Measurements from ENCODE around the gene PCDH10.
A peak's percentile ranks its signal among the peaks of the same experiment; 100 is the strongest.

Gene PCDH10

DNA sequence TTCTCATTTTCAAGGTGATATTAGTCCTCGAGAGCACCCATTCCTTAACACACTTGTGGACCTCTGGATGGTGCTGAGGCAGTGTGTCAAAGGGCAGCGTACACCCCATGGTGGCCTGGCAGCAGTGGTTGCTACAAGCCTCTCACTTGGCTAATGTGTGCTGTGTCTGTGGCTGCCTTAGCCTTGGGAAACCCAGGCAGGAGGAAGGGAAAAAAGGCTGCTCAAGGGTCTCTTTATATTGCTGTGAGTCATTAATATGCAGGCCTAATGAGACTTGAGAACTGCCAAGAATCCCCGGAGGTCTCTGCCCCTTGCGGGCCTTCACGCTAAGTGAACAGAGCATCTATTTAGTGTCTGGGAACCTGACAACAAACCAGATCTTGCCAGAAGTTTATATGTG, 7.0 kb downstream of the PCDH10 start:
- no peak overlapping the region for H3K4me3 ChIP-seq (ENCODE audit: control insufficient read depth in 1 of 7, extremely low read depth in 1 of 7, insufficient read depth in 4 of 7, low read depth in 2 of 7, low read length in 6 of 7)
- 91% methylated on average over 4 of the region's 5 CpGs for WGBS (ENCODE audit: insufficient coverage)
- ChIA-PET POLR2A (no interaction called here), CTCF (no interaction called here)
- no peaks in the 10 kb centered on the region for H3K9me3 ChIP-seq (ENCODE audit: control extremely low read depth in 1 of 5, control insufficient read depth in 4 of 5, insufficient read depth in 2 of 5, low read depth in 1 of 5, low read length in 4 of 5)
- H3K36me3 ChIP-seq (ENCODE audit: control insufficient read depth in 4 of 4, insufficient read depth in 4 of 4, low read length in 3 of 4): no peaks in the 10 kb centered on the region
- peaks cover 5 to 41% (median 23%) of the 10 kb centered on the region in 5 experiments for H3K27me3 ChIP-seq (replicated peaks in 2 of 5; ENCODE audit: control insufficient read depth in 4 of 5, insufficient read depth in 5 of 5, low read length in 4 of 5)
- no peak for DNase-seq
- H3K4me1 ChIP-seq (ENCODE audit: control extremely low read depth in 1 of 4, control insufficient read depth in 4 of 4, insufficient read depth in 4 of 4, low read length in 3 of 4): peaks cover 3 to 37% (median 28%) of the 10 kb centered on the region in 4 experiments
- H3K27ac ChIP-seq (ENCODE audit: insufficient read depth in 1 of 2, low read depth in 1 of 2, low read length in 2 of 2, poor library complexity in 1 of 2, severe bottlenecking in 2 of 2): no peak overlapping the region

DNA sequence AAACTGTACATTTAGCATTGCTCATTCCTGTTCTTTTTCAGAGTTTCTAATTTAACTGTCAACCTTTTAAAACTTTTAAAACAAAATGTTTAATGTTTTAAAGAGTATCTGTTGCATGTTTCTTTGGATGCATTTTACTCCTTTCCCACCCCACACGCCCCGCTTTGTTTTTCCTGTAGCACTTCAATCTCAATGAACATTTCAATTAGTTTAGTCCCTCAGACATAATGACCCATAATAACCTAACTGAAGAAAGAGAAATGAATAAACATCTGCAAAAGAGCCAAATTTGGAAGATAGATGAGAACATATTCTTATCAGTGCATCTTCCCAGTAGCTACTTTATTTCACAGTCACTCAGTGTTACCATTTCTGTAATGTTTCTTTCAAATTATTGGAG, 7.5 kb downstream of the PCDH10 start:
- ChIA-PET CTCF (no interaction called here), POLR2A (no interaction called here)
- Histone ChIP-seq H3K4me3 (ENCODE audit: control insufficient read depth in 1 of 7, extremely low read depth in 1 of 7, insufficient read depth in 4 of 7, low read depth in 2 of 7, low read length in 6 of 7) (no peak overlapping the region), H3K4me1 (ENCODE audit: control extremely low read depth in 1 of 4, control insufficient read depth in 4 of 4, insufficient read depth in 4 of 4, low read length in 3 of 4) (peaks cover 3 to 32% (median 23%) of the 10 kb centered on the region in 4 experiments), H3K36me3 (ENCODE audit: control insufficient read depth in 4 of 4, insufficient read depth in 4 of 4, low read length in 3 of 4) (no peaks in the 10 kb centered on the region), H3K27me3 (replicated peaks in 2 of 5; ENCODE audit: control insufficient read depth in 4 of 5, insufficient read depth in 5 of 5, low read length in 4 of 5) (peaks cover 3 to 37% (median 18%) of the 10 kb centered on the region in 5 experiments), H3K9me3 (ENCODE audit: control extremely low read depth in 1 of 5, control insufficient read depth in 4 of 5, insufficient read depth in 2 of 5, low read depth in 1 of 5, low read length in 4 of 5) (no peaks in the 10 kb centered on the region), H3K27ac (ENCODE audit: insufficient read depth in 1 of 2, low read depth in 1 of 2, low read length in 2 of 2, poor library complexity in 1 of 2, severe bottlenecking in 2 of 2) (no peak overlapping the region)
- no CpG with 5 or more reads among the region's 2 CpGs for WGBS (ENCODE audit: insufficient coverage)
- DNase-seq: no peak

DNA sequence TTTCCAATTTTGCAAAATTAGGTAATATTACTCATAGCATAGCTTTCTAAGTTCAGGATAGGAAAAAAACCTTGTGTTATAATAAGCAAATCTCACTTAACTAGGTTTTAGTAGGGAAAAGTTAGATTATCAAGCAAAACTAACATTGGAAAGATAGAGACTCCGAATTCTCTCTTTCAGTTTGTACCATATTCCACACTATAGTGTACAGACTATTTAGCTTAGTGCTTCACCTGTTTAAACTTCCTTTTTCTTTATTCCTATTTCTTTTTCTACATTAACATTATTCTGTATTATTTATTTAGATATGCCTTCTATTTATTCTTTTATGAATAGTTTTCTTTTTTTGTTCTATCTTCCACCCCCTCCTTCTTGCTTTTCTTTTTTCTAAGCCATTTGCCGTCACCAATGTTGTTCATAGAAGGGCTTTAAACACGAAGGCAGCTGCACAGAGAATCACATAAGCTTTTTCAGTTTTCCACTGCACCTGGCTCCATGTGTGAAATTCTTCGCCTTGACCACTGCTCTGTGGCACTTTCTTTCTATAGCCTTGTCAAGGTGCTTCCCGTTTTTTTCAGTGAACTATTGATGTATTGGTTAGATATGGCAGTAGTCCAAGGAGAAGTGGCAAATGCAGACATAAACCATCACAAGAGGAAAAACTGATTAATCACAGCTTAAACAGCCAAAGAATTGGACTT, 8.5 kb downstream of the PCDH10 start:
- H3K4me3 ChIP-seq (ENCODE audit: control insufficient read depth in 1 of 7, extremely low read depth in 1 of 7, insufficient read depth in 4 of 7, low read depth in 2 of 7, low read length in 6 of 7): peak overlapping the region in 1 of 7 experiments; percentile 38
- no peak overlapping the region for H3K27ac ChIP-seq (ENCODE audit: insufficient read depth in 1 of 2, low read depth in 1 of 2, low read length in 2 of 2, poor library complexity in 1 of 2, severe bottlenecking in 2 of 2)
- 0% methylated on average over 2 of the region's 5 CpGs for WGBS (ENCODE audit: insufficient coverage)
- no peaks in the 10 kb centered on the region for H3K36me3 ChIP-seq (ENCODE audit: control insufficient read depth in 4 of 4, insufficient read depth in 4 of 4, low read length in 3 of 4)
- DNase-seq: peak; percentile 71 to 88 (median 84)
- H3K9me3 ChIP-seq (ENCODE audit: control extremely low read depth in 1 of 5, control insufficient read depth in 4 of 5, insufficient read depth in 2 of 5, low read depth in 1 of 5, low read length in 4 of 5): no peaks in the 10 kb centered on the region
- peaks cover 3 to 22% (median 13%) of the 10 kb centered on the region in 4 experiments for H3K4me1 ChIP-seq (ENCODE audit: control extremely low read depth in 1 of 4, control insufficient read depth in 4 of 4, insufficient read depth in 4 of 4, low read length in 3 of 4)
- POLR2A ChIA-PET: no interaction called here
- peaks cover 3 to 26% (median 10%) of the 10 kb centered on the region in 5 experiments for H3K27me3 ChIP-seq (replicated peaks in 2 of 5; ENCODE audit: control insufficient read depth in 4 of 5, insufficient read depth in 5 of 5, low read length in 4 of 5)
- CTCF ChIA-PET: interaction anchor here (1.1 kb wide), 1 partner anchor 11 kb away, joined by 5 read pairs; no protein-coding TSS in a partner anchor

DNA sequence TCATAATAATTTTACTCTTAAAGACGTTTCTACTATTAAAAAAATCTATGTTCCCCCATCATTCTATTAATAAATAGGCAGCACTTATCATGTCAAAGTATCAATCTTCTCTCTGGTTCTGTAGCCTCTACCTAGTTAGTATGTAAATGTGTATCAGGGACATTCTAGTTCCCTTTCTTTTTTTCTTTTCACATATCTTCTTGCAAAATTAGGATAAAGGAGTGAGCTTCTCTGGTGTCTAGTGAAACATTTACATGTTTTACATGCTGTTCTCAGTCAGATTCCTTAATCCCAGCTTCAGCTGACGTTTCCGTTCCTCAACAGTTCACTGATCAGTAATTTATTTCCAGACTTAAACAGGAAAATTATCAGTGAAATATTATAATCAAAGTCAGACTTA, 11.8 kb downstream of the PCDH10 start:
- ChIA-PET POLR2A (no interaction called here), CTCF (no interaction called here)
- H3K27me3 ChIP-seq (replicated peaks in 2 of 5; ENCODE audit: control insufficient read depth in 4 of 5, insufficient read depth in 5 of 5, low read length in 4 of 5): peaks cover 0 to 13% (median 0%) of the 10 kb centered on the region in 5 experiments
- peaks cover 3 to 17% (median 9%) of the 10 kb centered on the region in 4 experiments for H3K4me1 ChIP-seq (ENCODE audit: control extremely low read depth in 1 of 4, control insufficient read depth in 4 of 4, insufficient read depth in 4 of 4, low read length in 3 of 4)
- no peaks in the 10 kb centered on the region for H3K36me3 ChIP-seq (ENCODE audit: control insufficient read depth in 4 of 4, insufficient read depth in 4 of 4, low read length in 3 of 4)
- H3K4me3 ChIP-seq (ENCODE audit: control insufficient read depth in 1 of 7, extremely low read depth in 1 of 7, insufficient read depth in 4 of 7, low read depth in 2 of 7, low read length in 6 of 7): no peak overlapping the region
- no peaks in the 10 kb centered on the region for H3K9me3 ChIP-seq (ENCODE audit: control extremely low read depth in 1 of 5, control insufficient read depth in 4 of 5, insufficient read depth in 2 of 5, low read depth in 1 of 5, low read length in 4 of 5)
- no peak overlapping the region for H3K27ac ChIP-seq (ENCODE audit: insufficient read depth in 1 of 2, low read depth in 1 of 2, low read length in 2 of 2, poor library complexity in 1 of 2, severe bottlenecking in 2 of 2)
- DNase-seq: no peak
- no CpG with 5 or more reads among the region's 3 CpGs for WGBS (ENCODE audit: insufficient coverage)

DNA sequence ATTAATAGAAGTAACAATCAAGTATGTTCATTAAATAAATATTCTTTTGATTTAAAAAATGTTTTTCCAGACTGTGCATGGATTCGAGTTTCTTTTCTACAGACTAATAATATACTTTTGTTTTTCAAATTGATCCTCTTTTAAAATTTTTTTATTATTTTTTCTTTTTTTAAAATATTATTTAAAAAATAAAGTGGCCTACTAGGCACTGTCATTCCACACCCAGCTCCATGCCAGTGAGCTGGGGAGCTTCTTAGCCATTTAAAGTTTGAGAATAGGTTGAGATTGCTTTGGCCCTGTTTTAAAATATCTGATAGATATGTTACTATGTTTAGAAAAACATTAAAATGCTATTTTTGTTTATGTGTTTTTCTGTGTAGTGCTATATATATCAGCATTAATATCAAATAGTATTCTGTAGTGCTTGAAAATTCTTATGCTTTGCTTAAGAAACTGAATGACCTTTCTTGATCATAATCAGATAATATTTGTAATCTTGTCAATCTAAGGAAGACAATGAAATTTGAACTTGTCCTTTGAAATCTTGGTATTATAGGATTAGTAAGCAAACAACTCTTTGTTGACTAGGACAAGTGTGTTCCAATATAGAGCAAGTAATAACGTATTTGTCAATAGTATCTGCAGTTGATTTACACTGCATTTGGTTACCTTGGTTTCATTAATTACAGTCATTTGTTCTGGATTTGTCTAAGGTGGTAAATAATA, 12.6 kb downstream of the PCDH10 start:
- no peak overlapping the region for H3K4me3 ChIP-seq (ENCODE audit: control insufficient read depth in 1 of 7, extremely low read depth in 1 of 7, insufficient read depth in 4 of 7, low read depth in 2 of 7, low read length in 6 of 7)
- peaks cover 3 to 15% (median 6%) of the 10 kb centered on the region in 4 experiments for H3K4me1 ChIP-seq (ENCODE audit: control extremely low read depth in 1 of 4, control insufficient read depth in 4 of 4, insufficient read depth in 4 of 4, low read length in 3 of 4)
- no peak for DNase-seq
- peaks cover 0 to 6% (median 0%) of the 10 kb centered on the region in 5 experiments for H3K27me3 ChIP-seq (replicated peaks in 2 of 5; ENCODE audit: control insufficient read depth in 4 of 5, insufficient read depth in 5 of 5, low read length in 4 of 5)
- WGBS (ENCODE audit: insufficient coverage): 90% methylated on average over 1 of the region's 2 CpGs
- no peaks in the 10 kb centered on the region for H3K36me3 ChIP-seq (ENCODE audit: control insufficient read depth in 4 of 4, insufficient read depth in 4 of 4, low read length in 3 of 4)
- ChIA-PET CTCF (no interaction called here), POLR2A (no interaction called here)
- H3K9me3 ChIP-seq (ENCODE audit: control extremely low read depth in 1 of 5, control insufficient read depth in 4 of 5, insufficient read depth in 2 of 5, low read depth in 1 of 5, low read length in 4 of 5): no peaks in the 10 kb centered on the region
- H3K27ac ChIP-seq (ENCODE audit: insufficient read depth in 1 of 2, low read depth in 1 of 2, low read length in 2 of 2, poor library complexity in 1 of 2, severe bottlenecking in 2 of 2): no peak overlapping the region

DNA sequence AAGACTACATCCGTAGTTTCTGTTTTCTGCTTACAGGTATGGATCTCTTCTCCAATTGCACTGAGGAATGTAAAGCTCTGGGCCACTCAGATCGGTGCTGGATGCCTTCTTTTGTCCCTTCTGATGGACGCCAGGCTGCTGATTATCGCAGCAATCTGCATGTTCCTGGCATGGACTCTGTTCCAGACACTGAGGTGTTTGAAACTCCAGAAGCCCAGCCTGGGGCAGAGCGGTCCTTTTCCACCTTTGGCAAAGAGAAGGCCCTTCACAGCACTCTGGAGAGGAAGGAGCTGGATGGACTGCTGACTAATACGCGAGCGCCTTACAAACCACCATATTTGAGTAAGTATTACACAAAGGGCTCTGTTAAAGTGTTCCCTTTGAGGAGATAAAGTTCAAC, 13.8 kb downstream of the PCDH10 start:
- Histone ChIP-seq H3K4me3 (ENCODE audit: control insufficient read depth in 1 of 7, extremely low read depth in 1 of 7, insufficient read depth in 4 of 7, low read depth in 2 of 7, low read length in 6 of 7) (no peak overlapping the region), H3K27ac (ENCODE audit: insufficient read depth in 1 of 2, low read depth in 1 of 2, low read length in 2 of 2, poor library complexity in 1 of 2, severe bottlenecking in 2 of 2) (no peak overlapping the region), H3K4me1 (ENCODE audit: control extremely low read depth in 1 of 4, control insufficient read depth in 4 of 4, insufficient read depth in 4 of 4, low read length in 3 of 4) (peaks cover 0 to 3% (median 2%) of the 10 kb centered on the region in 4 experiments), H3K36me3 (ENCODE audit: control insufficient read depth in 4 of 4, insufficient read depth in 4 of 4, low read length in 3 of 4) (no peaks in the 10 kb centered on the region), H3K27me3 (replicated peaks in 2 of 5; ENCODE audit: control insufficient read depth in 4 of 5, insufficient read depth in 5 of 5, low read length in 4 of 5) (peaks cover 0 to 6% (median 0%) of the 10 kb centered on the region in 5 experiments), H3K9me3 (ENCODE audit: control extremely low read depth in 1 of 5, control insufficient read depth in 4 of 5, insufficient read depth in 2 of 5, low read depth in 1 of 5, low read length in 4 of 5) (no peaks in the 10 kb centered on the region)
- ChIA-PET CTCF (interaction anchor here (1.6 kb wide), 1 partner anchor 9 kb away, joined by 5 read pairs; no protein-coding TSS in a partner anchor), POLR2A (no interaction called here)
- WGBS (ENCODE audit: insufficient coverage): 100% methylated on average over 3 of the region's 8 CpGs
- no peak for DNase-seq

DNA sequence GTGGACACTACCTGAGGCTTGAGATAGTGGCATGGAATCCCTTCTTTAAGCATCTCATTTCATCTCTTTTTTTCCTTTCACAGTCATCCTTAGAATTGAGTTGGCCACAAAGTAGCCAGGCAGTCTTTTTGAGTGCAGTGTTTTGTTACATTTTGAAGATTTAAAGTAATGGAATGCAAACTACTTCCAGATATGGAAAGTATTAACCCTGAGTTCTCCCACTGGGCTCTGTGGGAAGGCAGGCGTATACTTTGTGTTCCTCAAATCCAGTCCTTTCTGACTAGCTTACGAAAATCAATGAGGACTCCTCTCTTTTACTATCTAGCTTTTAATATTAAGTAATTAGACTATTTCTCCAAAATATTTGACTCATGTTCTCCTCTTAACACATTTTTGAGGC, 29.9 kb downstream of the PCDH10 start:
- Histone ChIP-seq H3K4me1 (ENCODE audit: control extremely low read depth in 1 of 4, control insufficient read depth in 4 of 4, insufficient read depth in 4 of 4, low read length in 3 of 4) (no peaks in the 10 kb centered on the region), H3K4me3 (ENCODE audit: control insufficient read depth in 1 of 7, extremely low read depth in 1 of 7, insufficient read depth in 4 of 7, low read depth in 2 of 7, low read length in 6 of 7) (no peak overlapping the region), H3K27ac (ENCODE audit: insufficient read depth in 1 of 2, low read depth in 1 of 2, low read length in 2 of 2, poor library complexity in 1 of 2, severe bottlenecking in 2 of 2) (no peak overlapping the region), H3K9me3 (ENCODE audit: control extremely low read depth in 1 of 5, control insufficient read depth in 4 of 5, insufficient read depth in 2 of 5, low read depth in 1 of 5, low read length in 4 of 5) (no peaks in the 10 kb centered on the region), H3K36me3 (ENCODE audit: control insufficient read depth in 4 of 4, insufficient read depth in 4 of 4, low read length in 3 of 4) (no peaks in the 10 kb centered on the region), H3K27me3 (replicated peaks in 2 of 5; ENCODE audit: control insufficient read depth in 4 of 5, insufficient read depth in 5 of 5, low read length in 4 of 5) (no peaks in the 10 kb centered on the region)
- WGBS (ENCODE audit: insufficient coverage): no CpG with 5 or more reads among the region's 2 CpGs
- POLR2A ChIA-PET: no interaction called here
- CTCF ChIA-PET: no interaction called here
- no peak for DNase-seq
